Left renal cortex interstitium (tissue), 4 donors: Measurements from ENCODE around the gene MIER2. TPM values are rescaled to one million over a fixed set of nuclear protein-coding genes. Genes with fewer than 3 reads are reported as not detected.

ENCODE experiments used
- DNase-seq, 4 donors: peaks; one replicate each; pipeline ENCODE4 v3.0.0-alpha.2; 2013; ENCODE audit warnings: low read depth in 4 of 4, low spot score in 2 of 4, missing footprints in 1 of 4
- polyA plus RNA-seq, 4 donors: library from polyadenylated mRNA; unstranded; fragments of 120-200 nt; gene quantifications; one replicate each; pipeline ENCODE4 v1.2.1, GENCODE V29; 2013; ENCODE audit not compliant: insufficient read length in 4 of 4

Gene MIER2
- polyA plus RNA-seq, 4 donors: 24.0 to 36.6 (median 31.3) TPM

- peak in 1 of 4 donors; percentile 79 for DNase-seq
These were observed 34.4 kb downstream of the MIER2 start for GRCh38 chr19:310141-310651.

GRCh38 chr19:309206-309565 is 35.4 kb downstream of the MIER2 start:
- DNase-seq: no peak

DNA sequence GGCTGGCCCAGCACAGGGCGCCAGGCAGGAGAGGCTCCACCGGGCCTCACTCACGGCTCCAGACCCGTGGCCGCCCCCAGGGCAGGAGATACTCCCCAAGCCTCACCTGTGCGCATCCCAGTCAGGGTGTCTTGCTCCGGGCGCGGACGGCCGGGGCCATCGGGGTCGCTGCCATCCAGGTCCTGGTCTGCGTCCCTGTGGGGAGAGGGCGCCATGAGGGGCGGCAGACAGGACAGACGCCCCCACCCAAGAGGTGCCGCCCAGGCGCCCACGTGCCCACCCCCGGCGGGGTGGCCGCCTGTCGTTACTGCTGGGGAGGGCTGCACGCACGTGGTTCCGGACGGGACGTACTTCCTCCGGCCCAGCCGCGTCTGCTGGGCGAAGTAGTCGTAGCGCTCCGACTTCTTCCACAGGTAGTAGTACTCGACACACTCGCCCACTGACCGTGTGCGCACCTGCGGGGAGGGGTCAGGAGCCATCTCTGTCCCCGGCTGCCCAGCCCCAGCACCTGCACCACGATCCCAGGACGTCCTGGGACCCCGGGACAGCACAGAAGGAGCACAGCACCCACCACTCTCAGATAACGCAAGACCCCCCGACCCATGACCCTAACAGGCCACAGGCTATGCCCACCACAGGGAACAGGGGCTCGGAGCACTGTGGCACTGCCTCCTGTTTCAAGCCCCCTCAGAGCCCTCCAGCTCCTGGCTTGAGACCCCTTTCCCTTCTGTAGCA is 36.0 kb downstream of the MIER2 start:
- no peak for DNase-seq

DNA sequence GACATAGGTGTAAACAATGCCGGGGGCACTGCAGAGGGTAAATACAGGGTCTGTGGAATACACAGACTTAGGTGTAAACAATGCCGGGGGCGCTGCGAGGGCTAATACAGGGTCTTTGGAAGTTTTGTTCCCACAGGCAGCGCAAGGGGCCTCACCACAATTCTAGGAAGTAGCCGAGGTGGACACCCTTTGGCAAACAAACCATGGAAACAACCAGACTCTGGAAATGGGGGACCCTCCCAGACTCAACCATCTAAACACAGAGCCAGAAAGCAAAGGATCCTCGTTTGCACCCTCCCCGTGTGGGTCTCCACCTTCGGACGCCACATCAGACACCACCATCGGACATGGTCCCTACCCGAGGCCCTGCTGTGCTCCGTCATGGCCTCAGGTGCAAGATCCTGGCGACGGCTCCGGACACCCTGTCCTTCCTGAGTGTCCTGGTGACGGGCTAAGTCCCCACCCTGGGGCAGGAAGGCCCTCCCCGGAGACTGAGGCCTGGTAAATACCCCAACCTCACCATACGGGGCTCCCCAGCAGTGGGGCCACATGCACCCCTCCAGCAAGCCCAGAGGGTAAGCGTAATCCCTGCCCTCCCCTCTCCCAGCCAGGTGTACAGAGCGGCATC is 36.7 kb downstream of the MIER2 start:
- no peak for DNase-seq

- no peak for DNase-seq
These were observed 37.5 kb downstream of the MIER2 start for GRCh38 chr19:307111-307531.

- DNase-seq: no peak
These were observed 38.3 kb downstream of the MIER2 start for GRCh38 chr19:306151-306900.

DNA sequence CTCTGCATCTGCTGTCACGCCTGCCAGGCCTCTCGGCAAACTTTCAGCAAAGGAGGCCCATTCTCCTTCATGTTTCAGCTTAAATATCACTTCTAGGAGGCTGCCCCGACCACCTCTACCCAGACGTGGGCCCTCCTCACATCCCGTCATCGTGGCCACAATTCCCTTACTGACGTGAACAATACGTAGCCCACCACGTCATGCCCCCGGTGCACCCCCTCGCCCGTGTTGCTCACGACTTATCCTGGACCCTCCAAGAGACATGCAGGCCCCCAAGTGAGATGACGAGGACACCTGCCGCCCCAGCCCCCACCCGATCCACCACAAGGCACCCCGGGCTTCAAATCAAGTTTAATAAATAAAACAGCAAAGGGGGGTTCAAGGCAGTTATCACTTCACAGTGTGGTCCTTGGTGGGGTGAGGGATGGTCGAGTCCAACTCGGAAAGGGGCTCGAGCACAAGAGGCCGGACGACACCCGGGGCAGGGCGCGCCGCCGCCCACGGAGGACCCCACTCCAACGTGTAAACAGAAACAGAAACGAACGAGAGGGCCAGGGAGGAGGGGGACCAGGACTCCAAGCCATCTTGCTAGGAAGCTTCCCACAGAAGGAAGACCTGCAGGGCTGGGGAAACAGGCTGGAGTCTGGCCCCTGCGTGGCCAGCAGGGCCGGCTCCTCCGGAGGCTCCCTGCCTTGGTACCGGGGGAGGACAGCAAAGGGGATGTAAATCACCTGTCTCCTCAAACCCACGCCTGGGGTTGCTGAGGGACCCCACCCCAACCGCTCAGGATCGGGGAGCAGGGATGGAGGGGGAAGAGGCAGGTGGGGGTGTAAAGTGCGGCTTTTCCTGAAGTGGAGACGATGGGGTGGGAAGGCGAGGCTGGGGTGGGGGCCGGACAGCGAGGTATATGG is 39.1 kb downstream of the MIER2 start:
- DNase-seq: no peak

DNA sequence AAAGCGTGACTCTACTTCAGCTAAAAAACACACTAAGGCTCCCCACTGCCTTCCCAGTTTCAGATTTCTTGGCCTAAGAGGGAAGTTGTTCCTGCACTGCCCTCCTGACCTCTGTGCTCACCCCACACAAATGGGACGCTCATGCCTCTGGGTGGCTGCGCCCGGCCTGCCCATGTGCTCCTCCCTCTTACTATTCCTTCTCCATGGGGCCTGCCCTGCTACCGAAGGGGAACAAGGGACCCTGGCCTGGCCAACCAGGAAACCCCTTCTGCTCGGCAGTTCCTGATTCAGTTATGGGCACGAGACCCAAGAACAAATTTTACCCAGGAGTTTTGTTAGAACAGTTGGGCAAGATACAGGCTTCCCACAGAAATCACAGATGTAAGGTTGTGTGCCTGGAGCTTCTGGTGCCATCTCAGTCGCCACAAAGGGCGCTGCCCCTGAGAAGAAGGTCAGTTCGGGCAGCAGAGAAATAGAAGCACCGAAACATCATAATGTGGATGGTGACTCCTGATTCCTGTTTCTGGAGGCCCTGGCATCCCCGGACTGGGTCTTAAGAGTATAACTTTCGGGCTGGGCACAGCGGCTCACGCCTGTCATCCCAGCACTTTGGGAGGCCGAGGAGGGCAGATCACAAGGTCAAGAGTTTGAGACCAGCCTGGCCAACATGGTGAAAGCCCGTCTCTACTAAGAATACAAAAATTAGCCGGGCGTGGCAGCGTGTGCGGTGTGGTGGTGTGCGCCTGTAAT is 47.9 kb downstream of the MIER2 start:
- DNase-seq: no peak

DNA sequence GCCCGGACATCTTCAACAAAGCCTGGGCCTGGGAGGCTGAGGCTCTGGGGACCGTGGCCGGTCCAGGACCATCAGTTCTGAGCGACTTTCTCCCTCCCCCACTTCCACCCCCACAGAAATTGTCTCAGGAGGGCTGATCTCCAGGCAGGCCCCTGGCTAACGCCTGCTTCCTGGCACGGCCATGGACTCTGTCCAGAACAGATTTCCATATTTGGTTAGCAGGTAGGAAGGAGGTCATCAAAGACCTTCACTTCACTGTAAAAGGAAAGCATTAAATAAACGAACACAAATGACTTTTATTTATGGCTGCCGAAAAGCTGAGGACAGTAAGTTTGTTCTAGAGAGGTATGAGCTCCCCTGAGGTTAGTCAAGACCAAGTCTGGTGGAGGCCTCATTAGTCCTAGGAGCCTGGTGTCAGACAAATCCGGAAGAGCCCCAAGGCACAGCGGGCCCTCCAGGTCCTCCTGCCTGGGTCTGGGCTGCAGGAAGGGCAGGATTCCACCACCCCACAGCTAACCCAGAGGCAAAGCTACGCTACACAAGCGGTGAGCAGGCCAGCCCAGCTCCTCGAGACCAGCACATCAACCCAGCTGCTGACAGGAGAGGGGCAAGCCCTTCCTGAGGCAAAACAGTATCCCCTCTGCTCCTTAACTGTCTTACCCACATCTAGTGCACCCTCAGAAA is 48.8 kb downstream of the MIER2 start:
- no peak for DNase-seq

GRCh38 chr19:294946-295686 is 49.5 kb downstream of the MIER2 start:
- no peak for DNase-seq

GRCh38 chr19:294341-294945 is 50.2 kb downstream of the MIER2 start:
- no peak for DNase-seq

DNA sequence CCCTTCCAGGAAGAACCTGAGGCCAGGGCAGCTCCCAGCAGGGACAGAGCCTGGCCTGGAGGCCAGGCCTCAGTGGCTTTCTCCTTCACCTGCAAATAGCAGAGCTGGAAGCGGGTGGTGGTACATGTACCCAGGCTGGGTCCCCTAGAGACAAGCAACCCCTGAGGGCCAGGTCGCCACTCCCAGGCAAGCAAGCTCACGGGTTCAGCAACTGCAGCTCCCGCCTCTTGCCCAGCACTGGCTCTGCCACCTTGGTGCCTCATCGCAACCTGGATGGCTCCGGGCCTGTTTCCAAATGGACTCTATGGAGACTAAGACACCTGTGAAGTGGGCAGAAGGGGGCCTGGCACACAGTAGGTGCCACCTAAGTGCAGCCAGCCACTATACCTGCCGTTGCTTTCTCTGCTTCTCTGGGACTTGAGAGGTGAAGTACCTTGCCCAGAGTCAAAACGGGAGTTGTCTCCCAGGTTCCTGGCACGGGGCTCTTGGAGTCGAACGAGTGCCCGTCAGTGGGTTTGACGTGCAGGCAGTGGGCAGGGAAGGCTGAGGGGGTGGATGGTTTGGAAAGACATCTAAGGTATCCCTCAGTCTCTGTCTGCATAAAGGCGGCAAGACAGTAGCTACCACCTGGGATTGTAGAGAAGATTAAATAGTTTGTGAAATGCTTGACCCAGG is 51.0 kb downstream of the MIER2 start:
- no peak for DNase-seq

GRCh38 chr19:292951-293350 is 51.6 kb downstream of the MIER2 start:
- no peak for DNase-seq

GRCh38 chr19:292281-292884 is 52.2 kb downstream of the MIER2 start:
- DNase-seq: no peak

DNA sequence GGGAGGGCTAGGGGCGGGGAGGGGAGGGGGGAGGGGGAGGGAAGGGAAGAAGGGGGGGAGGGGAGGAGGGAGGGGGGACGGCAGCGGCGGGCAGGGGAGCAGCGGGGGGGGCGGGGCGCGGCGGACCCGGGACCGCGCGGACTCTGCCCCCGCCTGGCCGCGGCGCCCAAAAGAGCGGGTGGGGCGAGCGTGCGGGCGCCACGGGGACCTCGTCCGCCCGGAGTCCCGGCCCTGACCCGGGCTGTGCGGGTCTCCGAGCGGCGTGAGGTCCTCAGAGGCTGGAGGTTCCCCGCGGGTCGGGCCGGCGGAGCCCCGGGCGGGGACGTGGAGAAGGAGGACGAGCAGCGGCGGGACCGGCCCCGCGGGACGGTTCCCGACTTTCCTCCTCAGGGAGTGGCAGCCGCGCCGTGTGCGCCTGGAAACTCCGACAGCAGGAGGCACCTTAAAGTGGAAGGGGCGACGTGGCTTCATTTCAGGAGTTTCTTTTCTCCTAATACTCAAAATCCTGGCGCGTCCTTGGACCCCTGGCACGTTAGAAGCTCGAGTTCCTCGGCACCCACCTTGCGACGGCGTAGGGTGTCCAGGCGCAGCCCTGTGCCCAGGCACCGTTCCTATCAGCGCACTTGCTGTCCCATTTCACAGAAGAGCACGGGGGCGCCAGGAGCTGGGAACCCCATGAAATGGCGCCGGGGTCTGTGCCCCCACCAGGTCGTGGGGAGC is 52.9 kb downstream of the MIER2 start:
- no peak for DNase-seq

GRCh38 chr19:291006-291521 is 53.5 kb downstream of the MIER2 start, which contains the start of gene PLPP2:
Gene PLPP2 (minus strand): TSS chr19:291403. CDS start chr19:291336, 67 bp downstream.
- DNase-seq: no peak
